Astrocyte of the spinal cord (primary cell): ENCODE data around the gene KCNH2.

ENCODE experiments used
- DNase-seq: peaks from one replicate; pipeline ENCODE4 v3.0.0; 2011; ENCODE audit warnings: low read depth, low spot score
- H3K4me3 ChIP-seq: 2 replicates; pipeline ENCODE4 v1.5.1; 2011; ENCODE audit warnings: low read depth, mild to moderate bottlenecking, low read length, moderate library complexity
- in situ Hi-C: cut with HindIII; loops from 2 replicates; pipeline ENCODE4 v1.10.0; 2017; ENCODE audit warnings: low sequenced_read_pairs
- TF ChIP-seq, protein P1 (sequence below): IDR thresholded peaks from 2 replicates; pipeline ENCODE4 v1.5.1; 2012; ENCODE audit warnings: low read depth, mild to moderate bottlenecking, low read length, inconsistent platforms

KCNH2 gene

DNA sequence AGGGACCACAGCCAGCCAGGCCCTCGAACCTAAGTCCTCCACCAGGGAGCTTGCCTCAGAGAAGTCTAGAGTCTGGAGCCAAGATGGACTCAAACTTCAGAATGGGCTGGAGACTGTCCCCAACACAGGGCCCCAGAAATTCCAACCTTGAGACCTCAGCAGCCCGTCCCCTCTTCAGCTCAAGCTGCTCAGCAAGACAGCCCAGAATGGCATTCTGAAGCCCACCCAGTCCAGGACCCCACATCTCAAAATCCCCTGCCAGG, 15.9 kb downstream of the KCNH2 start:
- H3K4me3 ChIP-seq: no peak overlapping the region
- in situ Hi-C loops: no loop called here
- TF ChIP-seq, protein P1, sequence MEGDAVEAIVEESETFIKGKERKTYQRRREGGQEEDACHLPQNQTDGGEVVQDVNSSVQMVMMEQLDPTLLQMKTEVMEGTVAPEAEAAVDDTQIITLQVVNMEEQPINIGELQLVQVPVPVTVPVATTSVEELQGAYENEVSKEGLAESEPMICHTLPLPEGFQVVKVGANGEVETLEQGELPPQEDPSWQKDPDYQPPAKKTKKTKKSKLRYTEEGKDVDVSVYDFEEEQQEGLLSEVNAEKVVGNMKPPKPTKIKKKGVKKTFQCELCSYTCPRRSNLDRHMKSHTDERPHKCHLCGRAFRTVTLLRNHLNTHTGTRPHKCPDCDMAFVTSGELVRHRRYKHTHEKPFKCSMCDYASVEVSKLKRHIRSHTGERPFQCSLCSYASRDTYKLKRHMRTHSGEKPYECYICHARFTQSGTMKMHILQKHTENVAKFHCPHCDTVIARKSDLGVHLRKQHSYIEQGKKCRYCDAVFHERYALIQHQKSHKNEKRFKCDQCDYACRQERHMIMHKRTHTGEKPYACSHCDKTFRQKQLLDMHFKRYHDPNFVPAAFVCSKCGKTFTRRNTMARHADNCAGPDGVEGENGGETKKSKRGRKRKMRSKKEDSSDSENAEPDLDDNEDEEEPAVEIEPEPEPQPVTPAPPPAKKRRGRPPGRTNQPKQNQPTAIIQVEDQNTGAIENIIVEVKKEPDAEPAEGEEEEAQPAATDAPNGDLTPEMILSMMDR: no peak
- DNase-seq: no peak

DNA sequence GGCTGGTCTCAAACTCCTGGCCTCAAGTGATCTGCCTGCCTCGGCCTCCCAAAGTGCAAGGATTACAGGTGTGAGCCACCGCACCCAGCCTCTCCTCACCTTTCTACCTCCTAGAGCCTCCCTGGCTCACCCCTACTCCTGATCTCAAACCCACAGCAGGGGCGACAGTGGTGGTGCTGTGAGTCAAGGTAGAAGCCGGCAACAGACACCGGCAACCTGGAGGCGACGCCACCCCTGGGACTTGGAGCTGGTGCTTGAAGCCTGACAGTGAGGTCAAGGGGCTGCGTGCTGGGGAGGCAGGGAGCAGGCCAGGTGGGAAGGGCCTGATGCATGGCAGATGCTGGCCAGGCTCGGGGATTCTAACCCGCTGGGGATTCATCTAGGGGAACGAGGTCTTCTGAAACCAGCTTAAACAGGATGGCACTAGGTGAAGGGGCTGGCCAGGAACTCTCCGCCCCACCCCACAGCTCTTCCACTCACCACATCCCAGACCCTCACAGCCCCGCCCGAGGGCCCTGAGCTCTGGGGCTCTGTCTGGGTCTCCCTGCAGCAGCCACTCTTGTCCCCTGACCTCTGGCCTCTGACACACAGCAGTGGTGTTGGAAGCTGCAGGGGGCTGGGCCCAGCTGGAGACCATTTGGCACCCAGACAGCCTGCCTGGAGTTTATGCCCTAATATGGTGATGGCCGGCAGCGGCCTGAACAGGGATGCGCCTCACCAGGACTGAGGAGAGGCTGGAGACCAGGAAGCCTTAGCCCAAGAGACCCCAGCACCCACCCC, 16.4 kb downstream of the KCNH2 start:
- H3K4me3 ChIP-seq: no peak overlapping the region
- TF ChIP-seq, protein P1: no peak
- in situ Hi-C loops: no loop called here
- no peak for DNase-seq

GRCh38 chr7:150959739-150960734, 18.1 kb downstream of the KCNH2 start:
- no peak overlapping the region for H3K4me3 ChIP-seq
- DNase-seq: no peak
- TF ChIP-seq, protein P1: no peak
- in situ Hi-C loops: no loop called here

DNA sequence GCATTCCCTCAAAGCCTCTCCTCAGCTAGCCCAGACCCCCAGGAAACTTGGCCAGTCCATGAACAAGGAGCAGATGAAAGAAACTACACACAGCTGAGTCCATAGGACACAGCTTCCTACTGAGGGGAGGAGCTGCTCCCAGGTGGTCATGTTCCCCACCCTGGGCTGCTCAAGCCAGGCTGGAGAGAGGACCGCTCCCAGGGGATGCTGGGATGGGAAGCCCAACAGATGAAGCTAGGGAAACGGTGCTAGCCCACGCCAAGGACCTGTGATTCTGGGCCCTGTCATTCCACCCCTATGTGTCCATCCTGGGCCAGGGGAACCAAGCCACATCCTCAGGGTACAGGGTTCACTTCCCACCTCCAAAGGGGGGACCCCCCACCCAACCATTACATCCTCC, 19.0 kb downstream of the KCNH2 start:
- TF ChIP-seq, protein P1: no peak
- no peak for DNase-seq
- no peak overlapping the region for H3K4me3 ChIP-seq
- in situ Hi-C loops: no loop called here

- no peak for DNase-seq
- TF ChIP-seq, protein P1: no peak
- no peak overlapping the region for H3K4me3 ChIP-seq
- in situ Hi-C loops: no loop called here
Observed at GRCh38 chr7:150958597-150958996, 19.5 kb downstream of the KCNH2 start.

DNA sequence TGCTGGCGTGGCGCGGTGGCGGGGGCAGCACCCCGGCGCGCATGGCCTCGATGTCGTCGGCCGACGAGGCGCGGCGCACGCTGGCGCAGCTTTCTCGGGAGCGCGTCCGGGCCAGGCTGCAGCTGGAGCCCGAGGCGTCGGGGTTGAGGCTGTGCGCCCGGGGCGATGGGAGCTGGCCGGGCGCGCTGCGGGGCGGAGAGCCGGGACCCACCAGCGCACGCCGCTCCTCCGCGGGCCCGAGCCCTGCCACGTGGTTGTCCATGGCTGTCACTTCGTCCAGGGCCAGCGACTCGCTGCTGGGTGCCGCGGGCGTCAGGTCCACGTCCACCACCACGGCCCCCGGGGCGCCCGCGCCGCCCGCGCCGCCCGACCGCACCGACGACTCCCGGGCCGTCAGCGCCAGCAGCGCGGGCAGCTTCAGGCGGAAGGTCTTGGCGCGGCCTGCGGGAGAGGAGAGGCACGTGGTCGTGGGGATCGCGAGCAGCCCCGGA, 20.0 kb downstream of the KCNH2 start:
- TF ChIP-seq, protein P1: no peak
- in situ Hi-C loops: no loop called here
- no peak for DNase-seq
- H3K4me3 ChIP-seq: no peak overlapping the region
